Activated T-cell treated with anti-CD3 and anti-CD28 coated beads, Interleukin-2, amount 50 U/mL, for 72 hours (primary cell): ENCODE measurements around the gene NMT1. TPM values are rescaled to one million over a fixed set of nuclear protein-coding genes. Genes with fewer than 3 reads are reported as not detected.
A peak's percentile ranks its signal among the peaks of the same experiment; 100 is the strongest.
"Not testable (repeated sequence)": the region's sequence is repeated elsewhere in the genome, so short reads cannot be mapped to it uniquely, and the experiment has no call there.

Experiments used
- ATAC-seq, 2 donors: fragments of 150-1000 bp; cut with Tn5 transposase; replicated peaks in 1 of 2; 2 replicates each; pipeline ENCODE4 v1.10.0; 2021; ENCODE audit warnings: moderate library complexity in 2 of 2, mild to moderate bottlenecking in 1 of 2
- DNase-seq, 2 donors: peaks; one replicate each; pipeline ENCODE4 v3.0.0; 2021 to 2022; ENCODE audit warnings: mixed read lengths in 1 of 2
- H3K27ac Mint-ChIP-seq: one replicate; pipeline ENCODE4 v1.8.0; 2022; ENCODE audit warnings: mild to moderate bottlenecking, moderate library complexity, mixed read lengths
- H3K27me3 Mint-ChIP-seq: one replicate; pipeline ENCODE4 v1.8.0; 2022; ENCODE audit warnings: low read depth, mixed read lengths
- H3K36me3 Mint-ChIP-seq, 2 donors: one replicate each; pipeline ENCODE4 v1.8.0; 2022; ENCODE audit warnings: mixed read lengths in 2 of 2, mild to moderate bottlenecking in 1 of 2; ENCODE audit not compliant: insufficient read depth in 2 of 2
- H3K4me1 Mint-ChIP-seq: one replicate; pipeline ENCODE4 v1.8.0; 2022; ENCODE audit warnings: low read depth, mixed read lengths
- H3K4me3 Mint-ChIP-seq, 2 donors: one replicate each; pipeline ENCODE4 v1.8.0; 2022; ENCODE audit warnings: mild to moderate bottlenecking in 2 of 2, mixed read lengths in 2 of 2, moderate library complexity in 2 of 2
- H3K9me3 Mint-ChIP-seq, 2 donors: one replicate each; pipeline ENCODE4 v1.8.0; 2022; ENCODE audit warnings: mixed read lengths in 2 of 2
- total RNA-seq, 2 donors: library from RNA; stranded (reverse); gene quantifications; one replicate each; pipeline ENCODE4 v1.2.3, GENCODE V29; 2022

Gene NMT1
- total RNA-seq, 2 donors from 2014 or later, result 130 to 145 TPM

- ATAC-seq (no peak), DNase-seq (no peak)
- Mint-ChIP-seq H3K27me3 (no peaks in the 10 kb centered on the region), H3K36me3 (peaks cover 2 to 4% of the 10 kb centered on the region in 2 donors), H3K9me3 (no peaks in the 10 kb centered on the region), H3K4me3 (no peak overlapping the region), H3K27ac (peak overlapping the region; percentile 1), H3K4me1 (peaks cover 59% of the 10 kb centered on the region)
These were observed 17.1 kb upstream of the NMT1 start for GRCh38 chr17:45043813-45044540.

- DNase-seq, result no peak
- H3K27ac Mint-ChIP-seq, result no peak overlapping the region
- peaks cover 9 to 12% of the 10 kb centered on the region in 2 donors for H3K36me3 Mint-ChIP-seq
- H3K4me3 Mint-ChIP-seq, result no peak overlapping the region
- ATAC-seq, result peak in 1 of 2 donors; percentile 19
- peaks cover 72% of the 10 kb centered on the region for H3K4me1 Mint-ChIP-seq
- H3K9me3 Mint-ChIP-seq, result no peaks in the 10 kb centered on the region
- H3K27me3 Mint-ChIP-seq, result no peaks in the 10 kb centered on the region
These were observed 14.5 kb upstream of the NMT1 start for GRCh38 chr17:45046537-45047125.

- Mint-ChIP-seq H3K9me3 (no peaks in the 10 kb centered on the region), H3K4me1 (peaks cover 56% of the 10 kb centered on the region), H3K36me3 (peaks cover 7 to 12% of the 10 kb centered on the region in 2 donors), H3K27ac (peak overlapping the region; percentile 73), H3K4me3 (peak overlapping the region; percentile 94 to 98), H3K27me3 (no peaks in the 10 kb centered on the region)
- no peak for DNase-seq
- no peak for ATAC-seq
These were observed 12.1 kb upstream of the NMT1 start for GRCh38 chr17:45048795-45049563.

GRCh38 chr17:45050481-45051059, 10.5 kb upstream of the NMT1 start:
- Mint-ChIP-seq H3K36me3 (peaks cover 5 to 12% of the 10 kb centered on the region in 2 donors), H3K27ac (peak overlapping the region; percentile 98), H3K9me3 (no peaks in the 10 kb centered on the region), H3K4me1 (peaks cover 64% of the 10 kb centered on the region), H3K27me3 (no peaks in the 10 kb centered on the region), H3K4me3 (peak overlapping the region; percentile 94 to 98)
- DNase-seq (peak; percentile 48 to 52), ATAC-seq (peak; percentile 8 to 29)

GRCh38 chr17:45051060-45051719, 9.9 kb upstream of the NMT1 start, which contains the start of gene DCAKD:
Gene DCAKD, minus strand, starts transcription at chr17:45051632. Its CDS starts 16,747 bp downstream, at chr17:45034885.
- Mint-ChIP-seq H3K27ac (peak within 1 kb of the TSS; percentile 98), H3K9me3 (no peaks in the 10 kb centered on the region), H3K27me3 (no peaks in the 10 kb centered on the region), H3K4me3 (peak within 1 kb of the TSS; percentile 94 to 98), H3K36me3 (peaks cover 5 to 10% of the 10 kb centered on the region in 2 donors), H3K4me1 (peaks cover 67% of the 10 kb centered on the region)
- peak; percentile 94 to 95 for DNase-seq
- ATAC-seq, result peak; percentile 98 to 99

- not testable (repeated sequence) for H3K27ac Mint-ChIP-seq, ATAC-seq, DNase-seq, H3K27me3 Mint-ChIP-seq, H3K9me3 Mint-ChIP-seq
- peaks cover 5 to 10% of the 10 kb centered on the region in 2 donors for H3K36me3 Mint-ChIP-seq
- peaks cover 63% of the 10 kb centered on the region for H3K4me1 Mint-ChIP-seq
- peak overlapping the region; percentile 73 to 86 for H3K4me3 Mint-ChIP-seq
These were observed 9.4 kb upstream of the NMT1 start for GRCh38 chr17:45051720-45052051.

GRCh38 chr17:45052052-45052772, 8.9 kb upstream of the NMT1 start:
- peak; percentile 57 to 60 for DNase-seq
- peak overlapping the region; percentile 91 for H3K27ac Mint-ChIP-seq
- H3K27me3 Mint-ChIP-seq, result no peaks in the 10 kb centered on the region
- no peaks in the 10 kb centered on the region for H3K9me3 Mint-ChIP-seq
- H3K4me3 Mint-ChIP-seq, result peak overlapping the region; percentile 73 to 86
- H3K36me3 Mint-ChIP-seq, result peaks cover 5 to 10% of the 10 kb centered on the region in 2 donors
- peaks cover 63% of the 10 kb centered on the region for H3K4me1 Mint-ChIP-seq
- ATAC-seq, result peak; percentile 33 to 45

GRCh38 chr17:45060382-45060796, 728 bp upstream of the NMT1 start:
- no peak for DNase-seq
- H3K4me3 Mint-ChIP-seq, result peak overlapping the region; percentile 75 to 92
- peaks cover 70% of the 10 kb centered on the region for H3K4me1 Mint-ChIP-seq

GRCh38 chr17:45061606-45062205, 589 bp downstream of the NMT1 start:
- Mint-ChIP-seq H3K9me3 (no peaks in the 10 kb centered on the region), H3K36me3 (peaks cover 5 to 11% of the 10 kb centered on the region in 2 donors), H3K4me1 (peaks cover 60% of the 10 kb centered on the region), H3K27ac (peak overlapping the region; percentile 98), H3K27me3 (no peaks in the 10 kb centered on the region), H3K4me3 (peak overlapping the region; percentile 75 to 92)
- no peak for ATAC-seq
- no peak for DNase-seq

More at GRCh38 chr17:45060382-45060796, 728 bp upstream of the NMT1 start:
- peak in 1 of 2 donors; percentile 0 for ATAC-seq
- H3K27ac Mint-ChIP-seq, result peak overlapping the region; percentile 98
- peaks cover 5 to 11% of the 10 kb centered on the region in 2 donors for H3K36me3 Mint-ChIP-seq
- H3K9me3 Mint-ChIP-seq, result no peaks in the 10 kb centered on the region
- no peaks in the 10 kb centered on the region for H3K27me3 Mint-ChIP-seq

- H3K27ac Mint-ChIP-seq, result peak overlapping the region; percentile 76
- no peak for ATAC-seq
These were observed 2.1 kb downstream of the NMT1 start for GRCh38 chr17:45063198-45063597.

GRCh38 chr17:45067637-45068036, 6.5 kb downstream of the NMT1 start:
- Mint-ChIP-seq H3K9me3 (no peaks in the 10 kb centered on the region), H3K4me1 (peaks cover 33% of the 10 kb centered on the region), H3K4me3 (no peak overlapping the region), H3K36me3 (peaks cover 0 to 21% of the 10 kb centered on the region in 2 donors), H3K27me3 (no peaks in the 10 kb centered on the region), H3K27ac (no peak overlapping the region)
- ATAC-seq (no peak), DNase-seq (no peak)

More at GRCh38 chr17:45063198-45063597, 2.1 kb downstream of the NMT1 start:
- H3K36me3 Mint-ChIP-seq, result peaks cover 5 to 20% of the 10 kb centered on the region in 2 donors
- H3K9me3 Mint-ChIP-seq, result no peaks in the 10 kb centered on the region
- H3K4me1 Mint-ChIP-seq, result peaks cover 60% of the 10 kb centered on the region
- peak overlapping the region; percentile 75 to 92 for H3K4me3 Mint-ChIP-seq
- DNase-seq, result no peak
- no peaks in the 10 kb centered on the region for H3K27me3 Mint-ChIP-seq
